ENCODE data around the gene LRRTM4. TPM values are rescaled to one million over a fixed set of nuclear protein-coding genes. Genes with fewer than 3 reads are reported as not detected.
A peak's percentile ranks its signal among the peaks of the same experiment; 100 is the strongest.

The LRRTM4 gene
- total RNA-seq, 1 donor, result 0.18 TPM

DNA sequence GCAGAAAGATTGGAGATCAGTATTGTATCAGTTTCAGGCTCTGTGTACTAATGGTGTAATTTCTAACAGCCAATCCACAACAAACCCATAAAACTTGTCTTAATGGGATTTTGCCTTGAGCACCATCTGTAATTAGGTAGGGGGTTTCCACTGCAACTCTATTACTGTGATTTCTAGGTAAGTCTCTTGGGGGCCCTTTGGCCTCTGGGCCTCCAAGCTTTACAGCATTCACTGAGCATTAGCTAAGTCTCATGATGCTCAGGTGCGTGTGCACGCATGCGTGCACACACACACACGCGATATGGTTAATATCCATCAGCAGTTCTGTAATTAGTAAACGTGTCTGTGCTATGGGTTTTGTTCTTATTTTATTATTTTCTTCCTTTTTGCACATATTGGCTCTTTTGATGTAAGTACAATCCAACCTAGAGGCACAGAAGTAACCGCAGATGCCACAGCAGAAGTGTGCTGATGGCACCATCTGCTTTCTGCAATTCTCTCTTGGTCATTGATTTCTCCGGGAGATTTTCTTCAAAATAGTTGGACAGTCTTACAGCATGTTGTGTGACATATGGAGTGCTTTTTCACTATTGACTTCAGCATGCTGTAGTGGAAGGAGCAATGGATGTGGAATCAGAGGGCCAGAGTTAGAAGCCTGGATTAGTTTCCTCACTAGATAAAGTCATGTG is 592.0 kb downstream of the LRRTM4 start:
- no peak overlapping the region for H3K4me3 ChIP-seq (ENCODE audit: low read depth, low read length)
- no peak for DNase-seq (ENCODE audit: low read depth)
- TF ChIP-seq, protein P1, sequence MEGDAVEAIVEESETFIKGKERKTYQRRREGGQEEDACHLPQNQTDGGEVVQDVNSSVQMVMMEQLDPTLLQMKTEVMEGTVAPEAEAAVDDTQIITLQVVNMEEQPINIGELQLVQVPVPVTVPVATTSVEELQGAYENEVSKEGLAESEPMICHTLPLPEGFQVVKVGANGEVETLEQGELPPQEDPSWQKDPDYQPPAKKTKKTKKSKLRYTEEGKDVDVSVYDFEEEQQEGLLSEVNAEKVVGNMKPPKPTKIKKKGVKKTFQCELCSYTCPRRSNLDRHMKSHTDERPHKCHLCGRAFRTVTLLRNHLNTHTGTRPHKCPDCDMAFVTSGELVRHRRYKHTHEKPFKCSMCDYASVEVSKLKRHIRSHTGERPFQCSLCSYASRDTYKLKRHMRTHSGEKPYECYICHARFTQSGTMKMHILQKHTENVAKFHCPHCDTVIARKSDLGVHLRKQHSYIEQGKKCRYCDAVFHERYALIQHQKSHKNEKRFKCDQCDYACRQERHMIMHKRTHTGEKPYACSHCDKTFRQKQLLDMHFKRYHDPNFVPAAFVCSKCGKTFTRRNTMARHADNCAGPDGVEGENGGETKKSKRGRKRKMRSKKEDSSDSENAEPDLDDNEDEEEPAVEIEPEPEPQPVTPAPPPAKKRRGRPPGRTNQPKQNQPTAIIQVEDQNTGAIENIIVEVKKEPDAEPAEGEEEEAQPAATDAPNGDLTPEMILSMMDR (IDR thresholded peaks at IDR 0.05; ENCODE audit: insufficient read depth, low read length), result no peak

DNA sequence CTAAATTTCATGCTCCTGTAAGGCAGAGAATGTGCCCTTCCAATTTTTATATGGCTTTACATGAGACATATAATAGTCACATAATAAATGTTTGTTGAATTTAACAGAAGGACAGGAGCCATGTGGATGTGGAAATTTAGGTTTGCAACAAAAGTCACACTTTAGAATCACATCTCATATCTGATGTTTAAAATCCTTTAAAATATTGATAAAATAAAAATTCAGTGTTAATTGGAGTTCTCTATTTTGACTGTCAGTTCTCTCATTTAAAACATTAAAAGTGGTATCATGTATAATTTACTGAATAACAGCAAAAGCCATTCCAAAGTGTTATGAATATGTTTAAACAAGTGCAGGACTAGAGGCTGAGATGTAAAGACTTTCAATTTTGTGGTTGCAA is 594.1 kb downstream of the LRRTM4 start:
- TF ChIP-seq, protein P1 (IDR thresholded peaks at IDR 0.05; ENCODE audit: insufficient read depth, low read length), result no peak
- H3K4me3 ChIP-seq (ENCODE audit: low read depth, low read length), result no peak overlapping the region
- DNase-seq (ENCODE audit: low read depth), result no peak

DNA sequence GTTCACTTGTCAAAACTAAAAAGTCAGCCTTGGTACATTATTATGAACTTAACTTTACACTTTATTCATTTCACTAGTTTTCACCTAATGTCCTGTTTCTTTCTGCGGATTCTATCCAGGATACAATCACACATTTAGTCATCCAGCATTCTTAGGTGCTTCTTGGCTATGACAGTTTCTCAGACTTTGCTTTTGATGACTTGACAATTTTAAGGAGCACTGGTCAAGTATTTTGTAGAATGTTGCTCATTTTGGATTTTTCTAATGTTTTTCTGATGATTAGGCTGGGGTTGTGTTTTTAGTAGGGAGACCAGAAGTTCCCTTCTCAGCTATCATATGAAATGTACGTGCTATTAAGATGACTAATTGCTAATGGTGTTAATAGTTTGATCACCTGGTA is 601.2 kb downstream of the LRRTM4 start:
- no peak for DNase-seq (ENCODE audit: low read depth)
- H3K4me3 ChIP-seq (ENCODE audit: low read depth, low read length), result no peak overlapping the region
- TF ChIP-seq, protein P1 (IDR thresholded peaks at IDR 0.05; ENCODE audit: insufficient read depth, low read length), result no peak

DNA sequence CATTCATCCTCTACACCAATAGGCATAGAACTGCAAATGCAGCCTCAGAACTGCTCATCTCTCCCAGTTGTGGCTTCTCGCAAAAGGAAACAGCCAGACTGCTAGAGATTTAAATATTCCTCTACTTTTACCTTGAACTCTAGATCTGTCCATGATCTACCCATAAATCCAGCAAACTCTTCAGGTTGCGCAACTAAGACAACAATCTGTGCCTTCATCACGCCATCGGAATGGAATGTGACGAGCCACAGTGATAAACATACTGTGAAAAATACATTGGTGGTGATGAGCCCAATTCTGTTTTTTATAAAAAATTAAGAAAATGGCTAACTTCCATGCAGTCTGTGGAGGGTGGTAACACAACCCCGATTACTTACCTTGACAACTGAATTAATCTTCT is 626.7 kb downstream of the LRRTM4 start:
- H3K4me3 ChIP-seq (ENCODE audit: low read depth, low read length), result no peak overlapping the region
- TF ChIP-seq, protein P1 (IDR thresholded peaks at IDR 0.05; ENCODE audit: insufficient read depth, low read length), result no peak
- no peak for DNase-seq (ENCODE audit: low read depth)

DNA sequence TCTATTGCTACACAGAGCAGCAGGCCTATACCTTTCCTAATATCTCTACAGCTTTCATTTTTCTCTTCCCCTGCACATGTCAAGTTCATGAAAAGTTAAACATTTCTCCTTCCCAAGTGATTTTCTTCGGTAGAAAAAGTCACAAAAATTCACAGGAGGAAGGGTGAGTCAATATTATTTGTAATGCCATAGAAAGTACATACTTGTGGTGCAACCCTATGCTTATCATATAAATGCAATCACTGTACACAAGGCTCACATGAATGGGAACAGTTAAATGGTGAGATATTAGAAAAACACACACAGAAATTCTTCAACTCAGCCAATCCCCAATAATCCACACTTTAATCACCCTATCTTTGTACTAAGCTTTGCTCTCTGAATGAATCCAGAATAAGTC is 651.6 kb downstream of the LRRTM4 start:
- no peak overlapping the region for H3K4me3 ChIP-seq (ENCODE audit: low read depth, low read length)
- TF ChIP-seq, protein P1 (IDR thresholded peaks at IDR 0.05; ENCODE audit: insufficient read depth, low read length), result no peak
- DNase-seq (ENCODE audit: low read depth), result no peak

DNA sequence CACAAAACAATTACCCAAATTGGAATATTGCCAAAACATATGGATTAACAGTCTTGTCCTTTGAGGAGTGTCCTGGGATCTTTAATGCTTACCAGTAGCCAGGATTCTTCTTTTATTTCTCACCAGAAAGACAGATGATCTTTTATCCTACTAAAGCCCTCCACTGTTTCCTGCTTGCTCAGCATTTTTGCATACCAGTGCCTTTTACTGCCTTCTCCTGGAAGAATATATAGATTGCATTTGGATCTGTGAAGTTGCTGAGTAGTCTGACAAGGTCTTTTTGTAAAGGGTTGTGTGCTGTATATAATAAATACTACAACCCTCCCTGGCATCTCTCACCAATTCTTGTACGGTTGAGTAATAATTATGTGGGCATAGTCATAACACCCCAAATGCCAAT is 652.2 kb downstream of the LRRTM4 start:
- TF ChIP-seq, protein P1 (IDR thresholded peaks at IDR 0.05; ENCODE audit: insufficient read depth, low read length), result no peak
- DNase-seq (ENCODE audit: low read depth), result no peak
- no peak overlapping the region for H3K4me3 ChIP-seq (ENCODE audit: low read depth, low read length)

DNA sequence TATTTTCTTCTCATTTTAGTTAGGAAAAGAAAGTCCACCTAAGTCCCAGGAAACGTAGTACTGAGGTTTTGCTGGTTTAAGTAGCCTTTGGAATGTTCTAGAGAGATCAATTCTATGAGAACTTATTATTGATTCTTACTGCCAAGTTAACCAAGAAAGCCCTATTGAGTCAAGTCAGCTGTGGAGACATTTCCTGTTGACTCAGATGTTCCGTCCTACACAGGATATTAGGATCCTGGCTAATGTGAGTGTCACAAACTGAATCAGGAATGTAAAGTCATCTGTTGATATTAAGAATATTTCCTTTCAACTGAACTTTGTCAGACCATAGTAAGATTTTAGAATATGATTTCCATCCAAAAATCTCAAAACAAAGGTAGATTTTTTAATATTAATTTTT is 654.3 kb downstream of the LRRTM4 start:
- H3K4me3 ChIP-seq (ENCODE audit: low read depth, low read length), result no peak overlapping the region
- TF ChIP-seq, protein P1 (IDR thresholded peaks at IDR 0.05; ENCODE audit: insufficient read depth, low read length), result no peak
- peak; percentile 0 for DNase-seq (ENCODE audit: low read depth)

Data from fibroblast of the aortic adventitia (primary cell).